DND-41 (cell line): Measurements from ENCODE around the gene PEAK3.

Experiments used
- ATAC-seq: fragments of 200-7000 bp; cut with Tn5 transposase; 3 replicates; pipeline ENCODE4 v1.9.1; 2021; ENCODE audit warnings: low read depth; ENCODE audit not compliant: insufficient read depth
- DNase-seq: peaks from one replicate; pipeline ENCODE4 v3.0.0-alpha.2; 2020
- H2AFZ ChIP-seq: 2 replicates; pipeline ENCODE4 v1.6.0; 2012; ENCODE audit warnings: low read depth, low read length
- H3K27ac ChIP-seq: 2 replicates; pipeline ENCODE4 v1.5.1; 2012; ENCODE audit warnings: low read length, inconsistent platforms
- H3K27me3 ChIP-seq: fragments of 200-600 bp; sonication (generic); 2 replicates; pipeline ENCODE4 v1.6.0; 2012; ENCODE audit warnings: low read length, mild to moderate bottlenecking, inconsistent platforms; ENCODE audit not compliant: insufficient read depth, poor library complexity
- H3K36me3 ChIP-seq: 2 replicates; pipeline ENCODE4 v1.5.1; 2012; ENCODE audit warnings: low read length, inconsistent platforms; ENCODE audit not compliant: insufficient read depth
- H3K4me1 ChIP-seq: 2 replicates; pipeline ENCODE4 v1.5.1; 2012; ENCODE audit warnings: mild to moderate bottlenecking, low read length; ENCODE audit not compliant: insufficient read depth
- H3K4me2 ChIP-seq: 2 replicates; pipeline ENCODE4 v1.6.0; 2012; ENCODE audit warnings: mild to moderate bottlenecking, moderate library complexity, low read length, inconsistent platforms; ENCODE audit not compliant: insufficient read depth
- H3K4me3 ChIP-seq, 2 experiments: fragments of 200-600 bp in 1 of 2; shearing (Covaris generic) in 1 of 2; 2 replicates each; pipeline ENCODE4 v1.5.1; 2012 to 2016; ENCODE audit warnings: inconsistent platforms in 2 of 2, low read length in 2 of 2, mild to moderate bottlenecking in 2 of 2, low read depth in 1 of 2, moderate library complexity in 1 of 2
- H3K79me2 ChIP-seq: 2 replicates; pipeline ENCODE4 v1.6.0; 2012; ENCODE audit warnings: low read length, inconsistent platforms; ENCODE audit not compliant: insufficient read depth
- H3K9ac ChIP-seq: 2 replicates; pipeline ENCODE4 v1.6.0; 2012; ENCODE audit warnings: low read depth, mild to moderate bottlenecking, inconsistent platforms, low read length, moderate library complexity
- H3K9me3 ChIP-seq: 2 replicates; pipeline ENCODE4 v1.5.1; 2012; ENCODE audit warnings: low read length, moderate library complexity, mild to moderate bottlenecking, inconsistent platforms; ENCODE audit not compliant: insufficient read depth, severe bottlenecking
- H4K20me1 ChIP-seq: 2 replicates; pipeline ENCODE4 v1.6.0; 2012; ENCODE audit warnings: low read length; ENCODE audit not compliant: insufficient read depth
- EZH2 ChIP-seq: IDR thresholded peaks from 3 replicates; pipeline ENCODE4 v1.6.1; 2012; ENCODE audit warnings: borderline replicate concordance, low read depth, mild to moderate bottlenecking, moderate library complexity, low read length, inconsistent platforms; ENCODE audit not compliant: severe bottlenecking
- TF ChIP-seq, protein P1 (sequence below): IDR thresholded peaks from 2 replicates; pipeline ENCODE4 v1.5.1; 2012; ENCODE audit warnings: borderline replicate concordance, low read length, moderate library complexity, mild to moderate bottlenecking; ENCODE audit not compliant: poor library complexity, severe bottlenecking; ENCODE audit errors: extremely low read depth

The PEAK3 gene

DNA sequence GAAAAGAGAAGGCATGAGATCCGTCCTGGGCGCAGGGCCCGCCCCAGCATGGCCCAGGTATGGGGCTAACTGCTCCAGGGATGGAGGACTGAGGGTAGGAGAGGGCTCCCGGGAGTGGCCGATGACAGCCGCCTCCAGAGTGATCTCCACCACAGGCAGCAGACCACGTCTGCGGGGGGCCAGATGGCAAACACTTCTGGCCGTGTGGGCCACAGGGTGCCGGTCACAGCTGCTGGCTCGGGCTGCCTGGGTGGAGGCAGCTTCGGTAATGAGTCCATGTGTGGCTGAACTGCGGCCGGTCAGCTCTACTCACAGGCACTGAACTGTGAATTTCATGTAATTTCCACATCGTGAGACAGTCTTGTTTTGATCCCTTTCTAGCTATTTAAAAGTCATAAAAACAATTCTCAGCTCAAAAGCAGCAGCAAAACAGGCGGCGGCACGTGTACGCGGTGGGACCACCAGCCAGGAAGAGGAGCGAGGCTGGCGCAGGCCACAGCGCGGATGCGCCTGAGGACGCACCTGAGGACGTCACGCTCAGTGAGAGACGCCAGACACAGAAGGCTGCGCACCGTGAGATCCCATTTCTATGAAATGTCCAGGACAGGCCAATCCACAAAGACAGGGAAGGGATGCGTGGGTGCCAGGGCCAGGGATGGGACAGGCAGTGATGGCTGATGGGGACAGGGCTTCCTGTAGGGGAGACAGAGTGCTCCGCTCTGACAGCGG is 42.4 kb upstream of the PEAK3 start:
- Histone ChIP-seq H3K79me2 (peaks cover 52% of the 10 kb centered on the region), H3K9ac (no peak overlapping the region), H3K4me3 (no peak overlapping the region), H2AFZ (no peak overlapping the region), H4K20me1 (peaks cover 36% of the 10 kb centered on the region), H3K4me1 (peaks cover 26% of the 10 kb centered on the region), H3K4me2 (no peak overlapping the region), H3K36me3 (peaks cover 54% of the 10 kb centered on the region), H3K9me3 (no peaks in the 10 kb centered on the region), H3K27me3 (no peaks in the 10 kb centered on the region), H3K27ac (no peak overlapping the region)
- no peak for DNase-seq
- TF ChIP-seq, protein P1, sequence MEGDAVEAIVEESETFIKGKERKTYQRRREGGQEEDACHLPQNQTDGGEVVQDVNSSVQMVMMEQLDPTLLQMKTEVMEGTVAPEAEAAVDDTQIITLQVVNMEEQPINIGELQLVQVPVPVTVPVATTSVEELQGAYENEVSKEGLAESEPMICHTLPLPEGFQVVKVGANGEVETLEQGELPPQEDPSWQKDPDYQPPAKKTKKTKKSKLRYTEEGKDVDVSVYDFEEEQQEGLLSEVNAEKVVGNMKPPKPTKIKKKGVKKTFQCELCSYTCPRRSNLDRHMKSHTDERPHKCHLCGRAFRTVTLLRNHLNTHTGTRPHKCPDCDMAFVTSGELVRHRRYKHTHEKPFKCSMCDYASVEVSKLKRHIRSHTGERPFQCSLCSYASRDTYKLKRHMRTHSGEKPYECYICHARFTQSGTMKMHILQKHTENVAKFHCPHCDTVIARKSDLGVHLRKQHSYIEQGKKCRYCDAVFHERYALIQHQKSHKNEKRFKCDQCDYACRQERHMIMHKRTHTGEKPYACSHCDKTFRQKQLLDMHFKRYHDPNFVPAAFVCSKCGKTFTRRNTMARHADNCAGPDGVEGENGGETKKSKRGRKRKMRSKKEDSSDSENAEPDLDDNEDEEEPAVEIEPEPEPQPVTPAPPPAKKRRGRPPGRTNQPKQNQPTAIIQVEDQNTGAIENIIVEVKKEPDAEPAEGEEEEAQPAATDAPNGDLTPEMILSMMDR, result no peak
- no peak for TF ChIP-seq EZH2
- no peak for ATAC-seq

DNA sequence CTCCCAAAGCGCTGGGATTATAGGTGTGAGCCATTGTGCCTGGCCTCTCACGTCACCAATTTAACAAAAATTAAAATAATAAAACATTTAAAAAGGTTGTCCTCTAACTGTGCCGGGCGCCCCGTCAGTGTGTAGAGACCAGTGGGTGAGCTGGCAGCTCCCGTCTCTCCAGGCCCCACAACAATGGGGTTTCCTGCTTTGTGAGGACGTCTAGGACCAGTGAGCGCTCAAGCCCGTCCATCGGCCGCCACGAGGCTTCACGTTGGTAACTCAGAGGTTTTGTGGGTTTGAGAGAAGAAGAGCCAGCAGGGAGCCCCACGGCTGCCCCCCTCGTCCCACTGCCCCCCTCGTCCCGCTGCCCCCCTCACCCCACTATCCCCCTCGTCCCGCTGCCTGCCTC is 41.7 kb upstream of the PEAK3 start:
- Histone ChIP-seq H3K4me3 (no peak overlapping the region), H3K36me3 (peaks cover 48% of the 10 kb centered on the region)

DNA sequence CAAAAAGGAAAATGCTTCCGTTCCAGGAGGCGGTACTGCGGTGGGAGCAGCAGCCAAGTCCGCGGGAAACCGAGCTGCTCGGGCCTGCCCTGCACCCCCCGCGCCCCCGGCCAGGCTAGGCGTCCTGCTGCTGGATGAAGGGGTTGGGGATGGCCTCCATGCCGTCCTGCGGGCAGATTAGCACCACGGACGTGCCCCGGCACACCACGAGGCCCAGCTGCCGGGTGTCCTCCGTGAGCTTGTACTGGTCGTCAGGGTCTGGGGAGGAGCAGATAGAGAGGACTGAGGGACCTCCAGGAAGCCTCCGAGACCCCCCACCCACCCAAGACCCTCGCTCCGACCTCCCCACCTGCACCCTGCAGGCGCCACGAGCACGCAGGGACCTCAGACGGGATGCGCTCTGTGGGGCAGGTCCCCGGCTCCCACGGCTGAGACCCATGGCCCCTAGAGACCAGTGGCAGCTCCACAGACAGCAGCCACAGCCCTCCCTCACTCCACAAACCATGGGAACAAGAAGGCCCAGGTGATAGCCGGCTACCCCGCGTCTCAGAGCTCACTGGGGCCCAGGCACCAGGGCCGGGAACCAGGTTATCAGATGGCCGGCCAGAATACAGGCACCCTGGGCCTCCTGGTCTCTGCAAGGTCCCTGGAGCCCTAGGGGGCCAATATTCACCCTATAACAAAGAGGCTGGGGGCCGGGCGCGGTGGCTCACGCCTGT is 39.7 kb upstream of the PEAK3 start:
- Histone ChIP-seq H3K79me2 (peaks cover 26% of the 10 kb centered on the region), H3K27ac (no peak overlapping the region), H3K4me3 (no peak overlapping the region), H4K20me1 (peaks cover 33% of the 10 kb centered on the region), H3K36me3 (peaks cover 43% of the 10 kb centered on the region), H3K27me3 (no peaks in the 10 kb centered on the region), H3K9ac (no peak overlapping the region), H2AFZ (no peak overlapping the region), H3K4me1 (peaks cover 10% of the 10 kb centered on the region), H3K4me2 (no peak overlapping the region), H3K9me3 (no peaks in the 10 kb centered on the region)
- TF ChIP-seq, protein P1, result no peak
- no peak for TF ChIP-seq EZH2
- ATAC-seq, result no peak
- DNase-seq, result no peak

More for the DNA sequence above, 41.7 kb upstream of the PEAK3 start:
- peaks cover 36% of the 10 kb centered on the region for H4K20me1 ChIP-seq
- H2AFZ ChIP-seq, result no peak overlapping the region
- no peaks in the 10 kb centered on the region for H3K9me3 ChIP-seq
- ATAC-seq, result no peak
- peaks cover 45% of the 10 kb centered on the region for H3K79me2 ChIP-seq
- no peak overlapping the region for H3K9ac ChIP-seq
- H3K4me1 ChIP-seq, result peaks cover 21% of the 10 kb centered on the region
- TF ChIP-seq EZH2, result no peak
- TF ChIP-seq, protein P1, result no peak
- no peak overlapping the region for H3K27ac ChIP-seq
- H3K4me2 ChIP-seq, result no peak overlapping the region
- no peaks in the 10 kb centered on the region for H3K27me3 ChIP-seq
- DNase-seq, result no peak
